ENCODE results near the gene SVOPL.

The SVOPL gene

GRCh38 chr7:138603549-138604318, 97.4 kb downstream of the SVOPL start:
- no peak overlapping the region for H3K4me3 ChIP-seq (replicated peaks; ENCODE audit: low read depth, low read length)
- TF ChIP-seq, protein P1, sequence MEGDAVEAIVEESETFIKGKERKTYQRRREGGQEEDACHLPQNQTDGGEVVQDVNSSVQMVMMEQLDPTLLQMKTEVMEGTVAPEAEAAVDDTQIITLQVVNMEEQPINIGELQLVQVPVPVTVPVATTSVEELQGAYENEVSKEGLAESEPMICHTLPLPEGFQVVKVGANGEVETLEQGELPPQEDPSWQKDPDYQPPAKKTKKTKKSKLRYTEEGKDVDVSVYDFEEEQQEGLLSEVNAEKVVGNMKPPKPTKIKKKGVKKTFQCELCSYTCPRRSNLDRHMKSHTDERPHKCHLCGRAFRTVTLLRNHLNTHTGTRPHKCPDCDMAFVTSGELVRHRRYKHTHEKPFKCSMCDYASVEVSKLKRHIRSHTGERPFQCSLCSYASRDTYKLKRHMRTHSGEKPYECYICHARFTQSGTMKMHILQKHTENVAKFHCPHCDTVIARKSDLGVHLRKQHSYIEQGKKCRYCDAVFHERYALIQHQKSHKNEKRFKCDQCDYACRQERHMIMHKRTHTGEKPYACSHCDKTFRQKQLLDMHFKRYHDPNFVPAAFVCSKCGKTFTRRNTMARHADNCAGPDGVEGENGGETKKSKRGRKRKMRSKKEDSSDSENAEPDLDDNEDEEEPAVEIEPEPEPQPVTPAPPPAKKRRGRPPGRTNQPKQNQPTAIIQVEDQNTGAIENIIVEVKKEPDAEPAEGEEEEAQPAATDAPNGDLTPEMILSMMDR (IDR thresholded peaks at IDR 0.05; ENCODE audit: low read length, missing control alignments): no peak
- no peak for DNase-seq (ENCODE audit: low read depth)

- no peak overlapping the region for H3K4me3 ChIP-seq (replicated peaks; ENCODE audit: low read depth, low read length)
- no peak for DNase-seq (ENCODE audit: low read depth)
- TF ChIP-seq, protein P1 (IDR thresholded peaks at IDR 0.05; ENCODE audit: low read length, missing control alignments): no peak
Observed at GRCh38 chr7:138602451-138602850, 98.7 kb downstream of the SVOPL start.

DNA sequence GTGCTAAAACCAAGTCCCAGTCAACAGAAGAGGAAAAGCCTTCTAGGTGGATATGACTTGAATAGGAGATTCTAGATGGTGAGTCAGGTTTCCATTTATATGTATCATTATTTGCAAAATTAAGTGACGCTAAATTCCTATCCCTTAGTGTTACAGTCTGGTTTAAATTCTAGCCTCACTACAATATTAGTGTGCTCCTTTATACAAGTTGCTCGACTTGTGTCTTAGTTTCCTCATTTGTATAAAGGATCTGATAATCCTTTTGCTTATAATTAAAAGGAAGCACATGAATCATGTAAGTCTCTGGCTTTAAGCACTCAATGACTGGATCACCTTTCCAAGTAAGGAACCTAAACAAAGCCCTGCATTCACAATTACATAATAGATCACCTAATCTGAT, 105.7 kb downstream of the SVOPL start:
- no peak for DNase-seq (ENCODE audit: low read depth)
- TF ChIP-seq, protein P1 (IDR thresholded peaks at IDR 0.05; ENCODE audit: low read length, missing control alignments): no peak
- no peak overlapping the region for H3K4me3 ChIP-seq (replicated peaks; ENCODE audit: low read depth, low read length)

- no peak for DNase-seq (ENCODE audit: low read depth)
- no peak overlapping the region for H3K4me3 ChIP-seq (replicated peaks; ENCODE audit: low read depth, low read length)
- TF ChIP-seq, protein P1 (IDR thresholded peaks at IDR 0.05; ENCODE audit: low read length, missing control alignments): no peak
Observed at GRCh38 chr7:138590154-138590553, 111.0 kb downstream of the SVOPL start.

- no peak overlapping the region for H3K4me3 ChIP-seq (replicated peaks; ENCODE audit: low read depth, low read length)
- TF ChIP-seq, protein P1 (IDR thresholded peaks at IDR 0.05; ENCODE audit: low read length, missing control alignments): no peak
- DNase-seq (ENCODE audit: low read depth): no peak
Observed at GRCh38 chr7:138588986-138589385, 112.2 kb downstream of the SVOPL start.

DNA sequence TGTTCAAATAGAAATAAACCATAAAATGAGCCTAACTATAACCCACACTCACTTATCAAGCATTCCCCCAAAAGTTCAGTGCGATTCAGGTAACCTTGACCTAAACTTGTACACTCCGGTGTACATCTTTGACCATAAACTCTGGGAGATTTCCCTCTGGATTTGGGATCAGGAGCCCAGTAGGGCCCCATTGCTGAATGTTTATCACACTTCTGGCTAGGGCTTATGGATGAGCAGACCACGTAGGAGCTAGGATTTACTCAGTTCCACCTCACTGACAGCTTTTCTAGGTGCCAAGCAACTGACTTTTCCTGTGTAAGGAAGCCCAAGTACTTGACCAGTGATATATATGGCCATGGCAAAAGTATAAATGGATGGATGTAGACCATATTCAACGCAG, 113.7 kb downstream of the SVOPL start:
- TF ChIP-seq, protein P1 (IDR thresholded peaks at IDR 0.05; ENCODE audit: low read length, missing control alignments): no peak
- H3K4me3 ChIP-seq (replicated peaks; ENCODE audit: low read depth, low read length): no peak overlapping the region
- DNase-seq (ENCODE audit: low read depth): no peak
